ENCODE measurements around the gene KCTD17. TPM values are rescaled to one million over a fixed set of nuclear protein-coding genes. Genes with fewer than 3 reads are reported as not detected.

The KCTD17 gene
- total and polyA plus RNA-seq, 2 of the 13 experiments (the other 11 are each of a cell fraction or from before 2014, with no cell fraction given), result 5.3 to 11.7 TPM

- H2AFZ ChIP-seq (ENCODE audit: low read length), result no peak overlapping the region
- H3K27me3 ChIP-seq (ENCODE audit: control insufficient read depth in 1 of 2, insufficient read depth in 2 of 2, low read length in 2 of 2), result no peaks in the 10 kb centered on the region
- peaks cover 54% of the 10 kb centered on the region for H3K4me1 ChIP-seq (ENCODE audit: insufficient read depth, low read length)
- intact Hi-C loops (cut with micrococcal nuclease; ENCODE audit: unreplicated experiment) (no loop called here), in situ Hi-C loops (cut with HindIII; ENCODE audit: extremely low pct_ligation_motif_present, low pct_unique_long_range_greater_than_20kb) (no loop called here)
- ATAC-seq, result no peak
- no peaks in the 10 kb centered on the region for H4K20me1 ChIP-seq (ENCODE audit: insufficient read depth, low read length)
- no peak for DNase-seq (ENCODE audit: low spot score)
- no peak for FAIRE-seq
- H3K36me3 ChIP-seq (replicated peaks in 1 of 2; ENCODE audit: control insufficient read depth in 1 of 2, insufficient read depth in 2 of 2, low read length in 2 of 2), result no peaks in the 10 kb centered on the region; a peak in 1 of 5 replicates
- H3K4me3 ChIP-seq (replicated peaks in 1 of 3; ENCODE audit: insufficient read depth in 1 of 3, low read depth in 2 of 3, low read length in 3 of 3), result no peak overlapping the region
- no peak overlapping the region for H3K27ac ChIP-seq (ENCODE audit: extremely low read length, insufficient read depth, low read length)
- 79% methylated on average over 6 of the region's 9 CpGs for WGBS (ENCODE audit: low lambda C conversion rate)
- H3K9ac ChIP-seq (ENCODE audit: insufficient read depth, low read depth, low read length), result no peak overlapping the region
- H3K4me2 ChIP-seq (ENCODE audit: low read depth, low read length), result no peak overlapping the region
- CTCF ChIA-PET (ENCODE audit: low intra/inter-chr PET ratio, low total read pairs), result no interaction called here
- no TSS peak for BruUV-seq (replicated peaks)
- POLR2A ChIA-PET, result no interaction called here
- no peaks in the 10 kb centered on the region for H3K9me3 ChIP-seq (ENCODE audit: low read length)
- no peaks in the 10 kb centered on the region for H3K79me2 ChIP-seq (ENCODE audit: insufficient read depth, low read length)
- TF ChIP-seq IKZF4 (CRISPR knock-in tag; IDR thresholded peaks at IDR 0.05; ENCODE audit: borderline replicate concordance, low read depth, not compliant biosample characterization) (no peak), ZNF609 (CRISPR knock-in tag; IDR thresholded peaks at IDR 0.05; ENCODE audit: borderline replicate concordance) (no peak), ARHGAP35 (CRISPR knock-in tag; IDR thresholded peaks at IDR 0.05; ENCODE audit: borderline replicate concordance) (no peak), SAP130 (CRISPR knock-in tag; IDR thresholded peaks at IDR 0.05; ENCODE audit: low read depth) (no peak), YEATS4 (CRISPR knock-in tag; IDR thresholded peaks at IDR 0.05; ENCODE audit: borderline replicate concordance) (no peak), MIXL1 (CRISPR knock-in tag; IDR thresholded peaks at IDR 0.05) (no peak), ZMYM2 (CRISPR knock-in tag; IDR thresholded peaks at IDR 0.05) (no peak), ZNF280B (CRISPR knock-in tag; IDR thresholded peaks at IDR 0.05; ENCODE audit: borderline replicate concordance) (no peak), MIER3 (CRISPR knock-in tag; IDR thresholded peaks at IDR 0.05; ENCODE audit: borderline replicate concordance) (no peak), EED (CRISPR knock-in tag; IDR thresholded peaks at IDR 0.05) (no peak), ZNF839 (CRISPR knock-in tag; IDR thresholded peaks at IDR 0.05; ENCODE audit: borderline replicate concordance) (no peak), KDM3A (CRISPR knock-in tag; IDR thresholded peaks at IDR 0.05; ENCODE audit: low read depth) (no peak), GATA4 (IDR thresholded peaks at IDR 0.05; ENCODE audit: borderline replicate concordance, low read depth) (no peak), ZNF362 (CRISPR knock-in tag; IDR thresholded peaks at IDR 0.05; ENCODE audit: borderline replicate concordance) (no peak), TEF (CRISPR knock-in tag; IDR thresholded peaks at IDR 0.05) (no peak)
Observed at GRCh38 chr22:37057226-37057625, 5.7 kb downstream of the KCTD17 start.
